Activated T-helper 1 cell treated with Interleukin-2 at 50 U/mL for 16 hours (primary cell): Measurements from ENCODE around the gene HDHD2.
A peak's percentile ranks its signal among the peaks of the same experiment; 100 is the strongest.

Source experiments
- DNase-seq: peaks from one replicate; pipeline ENCODE4 v3.0.0-alpha.2; 2020; ENCODE audit warnings: low read depth

Gene HDHD2

GRCh38 chr18:47146206-47146605 is 4.1 kb downstream of the HDHD2 start:
- DNase-seq = no peak

- no peak for DNase-seq
Measured at GRCh38 chr18:47143899-47144485, 6.3 kb downstream of the HDHD2 start.

- no peak for DNase-seq
Measured at GRCh38 chr18:47143153-47143552, 7.1 kb downstream of the HDHD2 start.

GRCh38 chr18:47141289-47141688 is 9.0 kb downstream of the HDHD2 start:
- no peak for DNase-seq

- no peak for DNase-seq
Measured at GRCh38 chr18:47121146-47121545, 29.2 kb downstream of the HDHD2 start.

GRCh38 chr18:47120428-47120827 is 29.9 kb downstream of the HDHD2 start:
- no peak for DNase-seq

- no peak for DNase-seq
Measured at GRCh38 chr18:47118981-47119380, 31.3 kb downstream of the HDHD2 start.

GRCh38 chr18:47115205-47115604 is 35.1 kb downstream of the HDHD2 start:
- DNase-seq = no peak

GRCh38 chr18:47113796-47114540 is 36.3 kb downstream of the HDHD2 start:
- no peak for DNase-seq

- DNase-seq = no peak
Measured at GRCh38 chr18:47110492-47111274, 39.6 kb downstream of the HDHD2 start.

GRCh38 chr18:47109720-47110119 is 40.6 kb downstream of the HDHD2 start:
- no peak for DNase-seq

GRCh38 chr18:47108998-47109405 is 41.3 kb downstream of the HDHD2 start:
- DNase-seq = no peak

- DNase-seq = no peak
Measured at GRCh38 chr18:47108373-47108772, 41.9 kb downstream of the HDHD2 start.

GRCh38 chr18:47100212-47100831 is 50.0 kb downstream of the HDHD2 start:
- peak; percentile 24 for DNase-seq

- no peak for DNase-seq
Measured at GRCh38 chr18:47095810-47096209, 54.5 kb downstream of the HDHD2 start.

- no peak for DNase-seq
Measured at GRCh38 chr18:47087676-47088075, 62.6 kb downstream of the HDHD2 start.

GRCh38 chr18:47081578-47081977 is 68.7 kb downstream of the HDHD2 start:
- DNase-seq = no peak

- no peak for DNase-seq
Measured at GRCh38 chr18:47080872-47081271, 69.4 kb downstream of the HDHD2 start.

- DNase-seq = no peak
Measured at GRCh38 chr18:47077111-47077510, 73.2 kb downstream of the HDHD2 start.

GRCh38 chr18:47075098-47075883 is 75.0 kb downstream of the HDHD2 start:
- no peak for DNase-seq

GRCh38 chr18:47067648-47068047 is 82.7 kb downstream of the HDHD2 start:
- no peak for DNase-seq

- no peak for DNase-seq
Measured at GRCh38 chr18:47063096-47063495, 87.2 kb downstream of the HDHD2 start.
